NCI-H1694 treated with DMSO at 0.1 percent for 48 hours (cell line): ENCODE data around the gene PARP1.
"Not testable (repeated sequence)": the region's sequence is repeated elsewhere in the genome, so short reads cannot be mapped to it uniquely, and the experiment has no call there.

Experiments
- DNase-seq: peaks from one replicate; lab custom pipeline; 2025; lab: John Stamatoyannopoulos, UW

Gene PARP1

DNA sequence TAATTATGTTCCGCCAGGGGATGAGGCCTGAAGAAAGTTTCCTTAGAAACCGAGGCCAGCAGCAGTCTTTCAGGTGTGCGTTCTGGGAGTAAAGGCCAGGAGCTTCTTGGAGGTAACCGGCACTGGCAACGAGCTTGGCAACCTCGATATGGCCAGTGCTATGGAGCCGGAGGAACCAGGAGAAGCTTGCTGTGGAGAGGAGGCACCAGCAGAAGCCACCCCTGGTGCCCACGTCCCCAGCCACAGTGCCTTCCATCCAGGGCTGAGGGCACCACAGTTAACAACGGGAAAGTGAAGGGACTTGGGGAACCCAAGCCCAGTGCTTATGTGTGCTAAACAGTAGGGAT lies 57.4 kb downstream of the PARP1 start:
- DNase-seq = no peak

DNA sequence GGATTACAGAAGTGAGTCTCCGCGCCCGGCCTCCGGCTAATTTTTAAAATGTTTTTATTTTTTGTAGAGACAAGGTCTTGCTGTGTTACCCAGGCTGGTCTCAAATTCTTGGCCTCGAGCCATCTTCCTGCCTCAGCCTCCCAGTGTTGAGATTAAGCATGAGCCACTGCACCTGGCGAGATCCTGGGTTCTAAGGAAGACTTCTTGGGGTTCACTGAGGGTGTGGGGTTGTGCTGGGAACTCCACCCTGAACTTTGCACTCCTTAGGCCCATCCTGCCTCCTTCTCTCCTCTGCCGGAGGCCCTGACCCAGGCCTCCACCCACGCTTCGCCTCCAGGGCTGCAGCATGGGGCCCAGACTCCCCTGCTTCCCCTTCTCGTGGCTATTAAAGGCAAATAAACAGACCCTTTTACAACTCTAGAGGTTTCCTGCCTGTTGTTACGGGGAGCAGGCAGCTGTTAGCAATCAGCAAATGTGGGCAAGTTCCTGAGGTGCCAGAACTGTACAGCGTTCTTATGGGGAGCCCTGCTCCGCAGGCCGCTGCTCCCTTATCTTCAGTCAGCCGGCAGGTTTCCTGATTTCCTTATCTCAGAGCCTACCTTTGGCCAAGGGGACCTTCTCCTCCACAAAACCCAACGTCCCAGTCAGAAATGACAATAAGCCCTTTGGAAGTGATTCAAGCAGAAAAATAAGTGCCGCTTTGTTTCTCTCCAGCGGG lies 57.9 kb downstream of the PARP1 start:
- no peak for DNase-seq

DNA sequence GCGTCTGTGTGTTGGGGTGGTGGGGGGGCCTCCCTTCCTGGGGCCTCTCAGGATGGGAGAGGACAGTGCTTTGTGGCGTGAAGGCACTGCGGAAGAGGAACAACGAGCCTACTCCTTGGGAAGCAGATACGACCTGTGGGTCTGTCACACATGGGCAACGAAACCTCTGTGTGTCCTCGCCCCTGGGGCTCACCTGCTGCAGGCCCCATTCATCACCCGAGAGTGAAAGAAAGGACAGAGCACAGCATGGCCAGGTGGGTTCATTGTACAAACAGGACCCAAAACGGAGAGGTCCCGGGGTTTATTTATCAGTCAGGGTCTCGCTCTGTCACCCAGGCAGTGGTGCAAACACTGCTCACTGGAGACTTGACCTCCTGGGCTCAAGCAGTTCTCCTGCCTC lies 58.8 kb downstream of the PARP1 start:
- no peak for DNase-seq

DNA sequence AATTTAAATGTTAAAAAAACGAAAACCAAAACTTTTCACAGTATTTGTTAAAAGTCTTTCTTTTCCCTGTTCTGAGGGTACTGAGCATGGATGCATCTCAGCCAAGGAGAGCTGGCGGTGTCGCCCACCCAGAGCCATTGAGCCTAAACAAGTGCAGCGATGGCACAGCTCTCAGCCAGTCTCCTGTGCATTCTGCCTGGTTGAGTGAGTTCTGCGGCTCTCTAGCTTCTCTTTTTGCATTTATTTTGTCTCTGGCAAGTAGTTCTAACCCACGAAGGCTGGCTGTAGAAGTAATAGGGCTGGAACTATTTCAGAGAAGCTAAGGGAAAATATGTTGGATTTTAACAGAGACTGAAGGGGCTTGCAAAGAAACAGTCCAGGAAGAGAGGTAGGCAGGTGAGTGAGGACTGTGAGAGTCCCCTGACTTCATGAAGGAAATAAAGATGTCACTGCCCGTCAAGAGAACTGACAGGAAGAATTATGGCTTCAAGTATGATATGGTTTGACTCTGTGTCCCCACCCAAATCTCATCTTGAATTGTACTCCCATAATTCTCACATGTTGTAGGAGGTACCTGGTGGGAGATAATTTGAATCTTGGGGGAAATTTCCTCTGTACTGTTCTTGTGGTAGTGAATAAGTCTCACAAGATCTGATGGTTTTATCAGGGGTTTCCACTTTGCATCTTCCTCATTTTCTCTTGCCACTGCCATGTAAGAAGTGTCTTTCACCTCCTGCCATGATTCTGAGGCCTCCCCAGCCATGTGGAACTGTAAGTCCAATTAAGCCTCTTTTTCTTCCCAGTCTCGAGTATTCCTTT lies 63.2 kb downstream of the PARP1 start:
- no peak for DNase-seq

DNA sequence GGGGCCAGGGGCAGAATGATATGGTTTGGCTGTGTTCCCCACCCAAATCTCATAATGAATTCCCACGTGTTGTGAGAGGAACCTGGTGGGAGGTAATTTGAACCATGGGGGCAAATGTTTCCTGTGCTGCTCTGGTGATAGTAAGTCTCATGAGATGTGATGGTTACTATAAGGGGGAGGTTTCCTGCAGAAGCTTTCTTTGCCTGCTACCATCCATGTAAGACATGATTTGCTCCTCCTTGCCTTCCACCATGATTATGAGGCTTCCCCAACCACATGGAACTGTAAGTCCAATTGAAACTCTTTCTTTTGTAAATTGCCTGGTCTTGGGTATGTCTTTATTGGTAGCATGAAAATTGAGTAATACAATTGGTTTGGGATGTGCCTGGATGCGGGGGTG lies 65.2 kb downstream of the PARP1 start:
- DNase-seq = no peak

DNA sequence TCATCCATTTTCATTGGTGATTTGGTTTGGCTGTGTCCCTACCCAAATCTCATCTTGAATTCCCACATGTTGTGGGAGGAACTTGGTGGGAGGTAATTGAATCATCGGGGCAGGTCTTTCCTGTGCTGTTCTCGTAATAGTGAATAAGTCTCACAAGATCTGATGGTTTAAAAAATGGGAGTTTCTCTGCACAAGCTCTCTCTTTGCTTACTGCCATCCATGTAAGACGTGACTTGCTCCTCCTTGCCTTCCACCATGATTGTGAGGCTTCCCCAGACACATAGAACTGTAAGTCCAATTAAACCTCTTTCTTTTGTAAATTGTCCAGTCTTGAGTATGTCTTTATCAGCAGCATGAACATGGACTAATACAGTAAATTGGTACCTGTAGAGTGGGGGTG lies 67.8 kb downstream of the PARP1 start:
- DNase-seq = not testable (repeated sequence)

DNA sequence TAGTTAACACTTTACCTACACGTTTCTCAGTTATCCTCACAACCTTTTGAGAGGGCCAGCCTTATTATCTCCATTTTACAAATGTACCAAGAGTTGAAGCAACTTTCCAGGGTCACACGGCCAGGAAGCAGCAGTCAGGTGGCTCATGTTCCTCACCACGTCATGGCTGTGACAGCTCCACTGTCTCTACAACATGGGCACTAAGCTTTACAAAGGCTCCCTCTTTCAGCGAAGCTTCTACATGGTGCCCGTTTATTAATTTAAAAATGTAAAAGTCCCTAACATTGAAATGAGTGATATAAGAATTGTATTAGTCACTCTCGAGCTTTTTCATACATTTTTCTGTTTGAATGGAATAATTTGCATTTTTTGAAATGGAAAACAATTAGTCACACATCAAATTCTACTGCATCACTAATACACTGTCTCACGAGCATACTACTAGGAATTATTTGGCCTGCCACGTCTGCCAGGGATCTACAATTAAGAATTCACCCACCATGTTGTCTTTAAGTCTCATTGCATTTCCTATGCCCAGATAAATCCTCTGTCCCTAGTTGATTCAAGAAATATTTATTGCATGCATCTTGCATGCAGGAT lies 70.5 kb downstream of the PARP1 start:
- DNase-seq = no peak

DNA sequence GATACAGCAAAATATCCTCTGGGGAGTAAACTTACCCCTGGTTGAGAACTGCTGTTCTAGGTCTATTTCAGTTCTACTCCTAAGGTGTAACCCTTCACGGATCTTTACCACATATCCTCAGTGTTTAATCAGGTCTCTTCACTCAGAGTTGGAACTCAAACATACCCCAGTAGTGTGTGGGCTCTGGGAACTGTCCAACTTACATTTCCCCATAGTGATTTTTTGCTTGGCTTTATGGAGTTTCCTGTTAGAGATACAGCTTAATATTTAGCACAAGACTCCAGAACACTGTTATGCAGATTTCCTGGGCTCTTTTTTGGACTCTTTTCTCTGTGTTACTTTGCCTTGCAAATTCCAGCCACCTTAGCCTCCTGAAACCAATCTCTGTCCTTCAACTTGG lies 72.2 kb downstream of the PARP1 start:
- DNase-seq = no peak

DNA sequence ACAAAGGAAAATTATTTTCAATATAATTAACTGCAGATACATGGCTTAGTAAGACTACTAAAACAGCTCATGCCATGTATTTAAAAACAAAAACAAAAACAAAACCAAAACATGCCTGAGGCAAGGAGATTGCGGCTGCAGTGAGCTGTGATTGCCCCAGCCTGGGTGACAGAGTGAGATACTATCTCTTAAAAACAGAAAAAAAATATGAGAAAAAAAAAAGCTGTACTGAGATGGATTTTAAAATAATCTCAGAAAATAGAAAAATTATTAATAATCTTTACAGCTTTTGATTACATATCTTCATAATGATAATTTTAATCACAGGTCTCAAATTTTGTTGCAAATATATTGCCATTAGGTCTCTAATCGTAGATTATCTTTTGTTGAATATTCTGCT lies 74.9 kb downstream of the PARP1 start:
- no peak for DNase-seq

DNA sequence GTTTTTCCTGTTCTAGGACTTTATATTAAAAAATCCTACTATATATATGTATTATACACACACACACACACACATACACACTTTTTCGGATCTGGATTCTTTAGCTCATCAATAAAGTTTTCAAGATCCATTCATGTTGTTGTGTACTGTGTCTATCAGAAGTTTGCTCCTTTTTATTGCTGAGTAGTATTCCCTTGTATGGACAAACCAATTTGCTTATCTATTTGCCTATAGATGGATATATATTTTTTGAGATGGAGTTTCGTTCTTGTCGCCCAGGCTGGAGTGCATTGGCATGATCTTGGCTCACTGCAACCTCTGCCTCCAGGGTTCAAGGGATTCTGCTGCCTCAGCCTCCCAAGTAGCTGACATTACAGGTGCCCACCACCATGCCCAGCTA lies 78.7 kb downstream of the PARP1 start:
- DNase-seq = no peak

DNA sequence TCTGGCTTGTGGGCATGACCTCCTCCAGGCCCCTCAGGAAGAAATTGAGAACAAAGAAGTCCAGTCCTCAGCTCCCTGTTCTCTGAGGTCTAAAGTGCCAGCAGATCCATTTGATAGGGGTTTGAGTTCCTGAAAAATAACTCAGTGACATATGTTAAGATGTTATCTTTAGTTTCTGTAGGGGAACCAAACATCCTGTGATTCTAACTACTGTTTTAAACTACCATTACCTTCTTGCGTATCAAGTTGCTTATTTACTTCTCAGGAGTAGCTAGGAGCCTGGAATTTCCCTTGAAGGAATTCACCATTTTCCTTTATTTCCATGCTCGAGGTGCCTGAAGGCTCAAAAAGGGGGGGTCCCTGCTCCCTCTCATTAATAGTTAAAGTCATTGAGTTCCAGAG lies 80.1 kb downstream of the PARP1 start:
- no peak for DNase-seq

DNA sequence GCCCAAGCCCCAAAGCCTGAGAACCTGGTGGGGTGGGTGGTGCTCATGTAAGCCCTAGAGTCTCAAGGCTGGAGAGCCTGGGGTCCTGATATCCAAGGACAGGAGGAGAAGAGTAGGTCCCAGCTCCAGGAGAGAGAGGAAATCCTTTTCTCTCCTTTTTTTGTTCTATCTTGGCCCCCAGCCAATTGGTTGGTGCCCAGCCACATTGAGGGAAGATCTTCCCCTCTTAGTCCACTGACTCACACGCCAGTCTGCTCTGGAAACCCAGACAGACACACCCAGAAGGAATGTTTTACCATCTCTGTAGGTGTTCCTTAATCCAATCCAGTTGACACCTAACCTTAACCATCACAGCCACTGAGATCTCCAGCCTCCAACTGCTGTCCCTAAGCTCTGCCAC lies 82.7 kb downstream of the PARP1 start:
- DNase-seq = no peak

DNA sequence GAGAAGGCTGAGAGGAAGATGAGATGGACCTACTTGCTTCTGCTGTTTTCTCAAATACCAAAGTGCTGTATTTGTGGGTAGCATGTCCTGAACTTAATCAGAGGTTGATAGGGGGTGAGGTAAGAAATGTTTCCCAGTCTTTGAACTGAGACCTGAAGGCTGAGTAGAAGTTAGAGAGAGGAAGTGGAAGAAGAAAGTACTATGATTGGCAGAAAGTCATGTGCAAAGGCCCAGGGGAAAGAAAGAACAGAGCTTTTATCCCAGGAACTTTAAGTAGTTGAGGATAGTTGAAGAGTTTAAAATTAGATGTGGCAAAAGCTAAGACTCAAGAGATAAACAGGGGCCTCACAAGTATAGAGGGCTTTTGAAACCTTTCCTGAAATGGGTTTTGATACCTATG lies 83.4 kb downstream of the PARP1 start:
- no peak for DNase-seq

DNA sequence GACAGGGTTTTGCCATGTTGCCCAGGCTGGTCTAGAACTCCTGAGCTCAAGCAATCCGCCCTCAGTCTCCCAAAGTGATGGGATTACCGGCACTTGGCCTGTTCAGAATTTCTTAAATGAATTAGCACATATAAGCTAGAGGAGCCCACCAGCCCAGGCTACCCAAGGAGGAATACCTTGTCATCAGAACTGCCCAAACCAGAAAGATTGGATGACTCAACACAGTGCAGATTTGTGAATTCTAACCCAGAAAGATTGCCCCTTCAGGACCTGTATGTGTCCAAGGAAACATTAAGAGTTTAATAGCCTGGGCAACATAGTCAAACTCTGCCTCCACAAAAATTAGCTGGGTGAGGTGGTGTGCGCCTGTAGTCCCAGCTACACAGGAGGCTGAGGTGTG lies 84.9 kb downstream of the PARP1 start:
- no peak for DNase-seq

DNA sequence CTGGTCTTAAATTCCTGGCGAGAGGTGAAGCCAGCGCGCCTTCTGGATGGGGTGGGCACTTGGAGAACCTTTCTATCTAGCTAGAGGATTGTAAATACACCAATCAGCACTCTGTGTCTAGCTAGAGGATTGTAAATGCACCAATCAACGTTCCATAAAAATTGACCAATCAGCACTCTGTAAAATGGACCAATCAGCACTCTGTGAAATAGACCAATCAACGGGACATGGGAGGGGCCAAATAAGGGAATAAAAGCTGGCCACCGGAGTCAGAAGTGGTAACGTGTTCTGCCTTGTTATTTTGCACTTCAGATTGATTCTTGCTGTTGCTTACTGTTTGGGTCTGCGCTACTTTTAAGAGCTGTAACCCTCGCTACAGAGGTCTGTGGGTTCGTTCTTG lies 87.0 kb downstream of the PARP1 start:
- DNase-seq = no peak

DNA sequence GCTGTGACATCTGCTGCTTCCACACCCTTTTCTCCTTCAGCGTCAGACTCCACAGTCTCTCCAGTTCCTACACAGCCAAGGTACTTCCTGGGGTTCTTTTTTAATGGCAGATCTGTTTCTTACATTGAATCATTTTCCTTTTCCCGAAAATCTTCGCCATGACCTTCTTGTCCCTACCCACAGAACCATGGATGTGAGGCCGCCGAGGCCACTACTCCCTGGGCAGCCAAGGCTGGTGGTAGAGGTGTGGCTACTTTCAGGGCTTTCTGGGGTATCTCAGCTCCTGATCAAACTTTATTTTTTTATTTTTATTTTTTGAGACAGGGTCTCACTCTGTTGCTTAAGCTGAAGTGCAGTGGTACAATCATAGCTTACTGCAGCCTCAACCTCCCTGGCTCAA lies 89.4 kb downstream of the PARP1 start:
- DNase-seq = no peak

DNA sequence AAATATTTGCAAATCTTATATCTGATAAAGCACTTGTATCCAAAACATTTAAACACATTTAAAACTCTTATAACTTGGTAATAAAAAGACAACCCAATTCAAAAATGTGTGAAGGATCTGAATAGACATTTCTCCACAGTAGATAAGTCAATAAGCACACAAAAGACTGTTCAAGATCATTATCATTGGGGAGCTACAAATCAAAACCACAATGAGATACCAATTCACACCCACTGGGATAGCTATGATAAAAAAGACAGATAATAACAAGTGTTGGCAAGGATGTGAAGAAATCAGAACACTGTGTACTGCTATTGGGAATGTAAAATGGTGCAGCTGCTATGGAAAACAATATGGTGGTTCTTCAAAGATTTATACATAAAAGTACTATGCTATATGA lies 93.8 kb downstream of the PARP1 start:
- no peak for DNase-seq

DNA sequence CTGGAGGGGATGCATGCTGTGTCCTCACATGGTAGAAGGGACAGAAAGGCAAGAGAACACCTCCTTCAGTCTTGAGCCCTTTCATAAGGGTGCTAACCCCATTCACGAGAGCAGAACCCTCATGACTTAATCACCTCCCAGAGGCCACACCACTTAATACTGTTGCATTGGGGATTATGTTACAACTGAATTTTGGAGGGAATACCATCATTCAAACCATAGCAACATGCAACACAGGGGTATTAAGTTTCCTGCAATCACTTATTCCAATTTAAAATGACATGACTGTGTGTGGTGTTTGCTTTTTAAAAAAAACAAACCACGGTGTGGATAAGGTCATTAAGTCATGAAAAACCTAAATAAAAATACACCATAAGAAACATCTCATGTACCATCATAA lies 95.8 kb downstream of the PARP1 start:
- DNase-seq = no peak

DNA sequence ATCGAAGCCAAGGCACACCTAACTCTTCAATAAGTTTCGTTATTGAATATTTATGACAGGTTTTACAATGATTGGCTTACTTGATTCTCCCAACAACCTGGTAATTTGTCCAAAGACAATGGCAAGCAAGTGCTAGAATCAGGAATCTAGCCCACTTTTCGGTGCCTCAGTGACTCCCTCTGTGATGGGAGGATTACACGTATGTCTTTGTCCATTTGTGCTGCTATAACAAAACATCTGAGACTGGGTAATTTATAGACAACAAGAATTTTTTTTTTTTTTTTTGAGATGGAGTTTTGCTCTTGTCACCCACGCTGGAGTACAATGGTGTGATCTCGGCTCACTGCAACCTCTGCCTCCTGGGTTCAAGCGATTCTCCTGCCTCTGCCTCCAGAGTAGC lies 96.5 kb downstream of the PARP1 start:
- no peak for DNase-seq
